Activated naive CD8-positive, alpha-beta T cell (primary cell): ENCODE data around the gene C1QTNF12.

Experiments
- H3K27ac Mint-ChIP-seq: one replicate; pipeline ENCODE4 v1.8.0; 2021; ENCODE audit warnings: mixed read lengths
- H3K27me3 Mint-ChIP-seq: one replicate; pipeline ENCODE4 v1.8.0; 2021; ENCODE audit warnings: mixed read lengths
- H3K36me3 Mint-ChIP-seq: one replicate; pipeline ENCODE4 v1.8.0; 2021; ENCODE audit warnings: mixed read lengths
- H3K4me1 Mint-ChIP-seq: one replicate; pipeline ENCODE4 v1.8.0; 2021; ENCODE audit warnings: low read depth, mixed read lengths
- H3K4me3 Mint-ChIP-seq: one replicate; pipeline ENCODE4 v1.8.0; 2021; ENCODE audit warnings: mild to moderate bottlenecking, mixed read lengths
- H3K9me3 Mint-ChIP-seq: one replicate; pipeline ENCODE4 v1.8.0; 2021; ENCODE audit warnings: low read depth, mixed read lengths

The C1QTNF12 gene

GRCh38 chr1:1273209-1273511 is 26.6 kb upstream of the C1QTNF12 start:
- H3K27me3 Mint-ChIP-seq = no peaks in the 10 kb centered on the region
- H3K36me3 Mint-ChIP-seq = peaks cover 2% of the 10 kb centered on the region

GRCh38 chr1:1272341-1273208 is 26.1 kb upstream of the C1QTNF12 start:
- Mint-ChIP-seq H3K4me1 (peaks cover 37% of the 10 kb centered on the region), H3K27ac (peak overlapping the region; percentile 81), H3K27me3 (no peaks in the 10 kb centered on the region), H3K9me3 (no peaks in the 10 kb centered on the region), H3K36me3 (peaks cover 2% of the 10 kb centered on the region), H3K4me3 (peak overlapping the region; percentile 90)

More at GRCh38 chr1:1273209-1273511, 26.6 kb upstream of the C1QTNF12 start:
- Mint-ChIP-seq H3K9me3 (no peaks in the 10 kb centered on the region), H3K4me3 (peak overlapping the region; percentile 90), H3K27ac (peak overlapping the region; percentile 81), H3K4me1 (peaks cover 37% of the 10 kb centered on the region)

- H3K27ac Mint-ChIP-seq = peak overlapping the region; percentile 86
- peak overlapping the region; percentile 85 for H3K4me3 Mint-ChIP-seq
- no peaks in the 10 kb centered on the region for H3K9me3 Mint-ChIP-seq
- H3K36me3 Mint-ChIP-seq = peaks cover 2% of the 10 kb centered on the region
- peaks cover 38% of the 10 kb centered on the region for H3K4me1 Mint-ChIP-seq
- H3K27me3 Mint-ChIP-seq = no peaks in the 10 kb centered on the region
Measured at GRCh38 chr1:1270813-1271212, 24.3 kb upstream of the C1QTNF12 start.

- H3K9me3 Mint-ChIP-seq = no peaks in the 10 kb centered on the region
- peaks cover 37% of the 10 kb centered on the region for H3K4me1 Mint-ChIP-seq
- H3K27ac Mint-ChIP-seq = no peak overlapping the region
- peaks cover 2% of the 10 kb centered on the region for H3K36me3 Mint-ChIP-seq
- H3K4me3 Mint-ChIP-seq = no peak overlapping the region
- H3K27me3 Mint-ChIP-seq = no peaks in the 10 kb centered on the region
Measured at GRCh38 chr1:1268284-1268682, 21.8 kb upstream of the C1QTNF12 start.

GRCh38 chr1:1267488-1268283 is 21.2 kb upstream of the C1QTNF12 start:
- peaks cover 36% of the 10 kb centered on the region for H3K4me1 Mint-ChIP-seq
- no peak overlapping the region for H3K27ac Mint-ChIP-seq
- H3K9me3 Mint-ChIP-seq = no peaks in the 10 kb centered on the region
- H3K36me3 Mint-ChIP-seq = peaks cover 2% of the 10 kb centered on the region
- no peak overlapping the region for H3K4me3 Mint-ChIP-seq
- H3K27me3 Mint-ChIP-seq = no peaks in the 10 kb centered on the region

GRCh38 chr1:1264868-1265272 is 18.3 kb upstream of the C1QTNF12 start:
- H3K9me3 Mint-ChIP-seq = no peaks in the 10 kb centered on the region

GRCh38 chr1:1264026-1264425 is 17.5 kb upstream of the C1QTNF12 start:
- Mint-ChIP-seq H3K4me1 (peaks cover 13% of the 10 kb centered on the region), H3K27ac (no peak overlapping the region), H3K27me3 (no peaks in the 10 kb centered on the region)

More at GRCh38 chr1:1264868-1265272, 18.3 kb upstream of the C1QTNF12 start:
- no peak overlapping the region for H3K27ac Mint-ChIP-seq
- peaks cover 17% of the 10 kb centered on the region for H3K4me1 Mint-ChIP-seq
- H3K27me3 Mint-ChIP-seq = no peaks in the 10 kb centered on the region
- H3K36me3 Mint-ChIP-seq = no peaks in the 10 kb centered on the region
- no peak overlapping the region for H3K4me3 Mint-ChIP-seq

GRCh38 chr1:1262758-1263157 is 16.2 kb upstream of the C1QTNF12 start:
- no peaks in the 10 kb centered on the region for H3K9me3 Mint-ChIP-seq
- H3K4me1 Mint-ChIP-seq = peaks cover 17% of the 10 kb centered on the region
- H3K27ac Mint-ChIP-seq = no peak overlapping the region
- no peaks in the 10 kb centered on the region for H3K36me3 Mint-ChIP-seq
- no peak overlapping the region for H3K4me3 Mint-ChIP-seq
- no peaks in the 10 kb centered on the region for H3K27me3 Mint-ChIP-seq

More at GRCh38 chr1:1264026-1264425, 17.5 kb upstream of the C1QTNF12 start:
- Mint-ChIP-seq H3K9me3 (no peaks in the 10 kb centered on the region), H3K36me3 (no peaks in the 10 kb centered on the region), H3K4me3 (no peak overlapping the region)

- Mint-ChIP-seq H3K27ac (no peak overlapping the region), H3K36me3 (no peaks in the 10 kb centered on the region), H3K4me3 (no peak overlapping the region), H3K9me3 (no peaks in the 10 kb centered on the region), H3K27me3 (no peaks in the 10 kb centered on the region), H3K4me1 (peaks cover 17% of the 10 kb centered on the region)
Measured at GRCh38 chr1:1262071-1262470, 15.5 kb upstream of the C1QTNF12 start.

GRCh38 chr1:1260843-1261560 is 14.5 kb upstream of the C1QTNF12 start:
- peak overlapping the region; percentile 41 for H3K27ac Mint-ChIP-seq
- H3K4me1 Mint-ChIP-seq = peaks cover 17% of the 10 kb centered on the region
- H3K36me3 Mint-ChIP-seq = no peaks in the 10 kb centered on the region
- H3K9me3 Mint-ChIP-seq = no peaks in the 10 kb centered on the region
- no peak overlapping the region for H3K4me3 Mint-ChIP-seq
- H3K27me3 Mint-ChIP-seq = no peaks in the 10 kb centered on the region

- H3K9me3 Mint-ChIP-seq = no peaks in the 10 kb centered on the region
- H3K36me3 Mint-ChIP-seq = no peaks in the 10 kb centered on the region
- no peak overlapping the region for H3K27ac Mint-ChIP-seq
- no peak overlapping the region for H3K4me3 Mint-ChIP-seq
- no peaks in the 10 kb centered on the region for H3K27me3 Mint-ChIP-seq
- H3K4me1 Mint-ChIP-seq = peaks cover 17% of the 10 kb centered on the region
Measured at GRCh38 chr1:1259951-1260600, 13.6 kb upstream of the C1QTNF12 start.

- no peak overlapping the region for H3K27ac Mint-ChIP-seq
- no peaks in the 10 kb centered on the region for H3K36me3 Mint-ChIP-seq
- H3K9me3 Mint-ChIP-seq = no peaks in the 10 kb centered on the region
- H3K4me1 Mint-ChIP-seq = peaks cover 15% of the 10 kb centered on the region
- no peaks in the 10 kb centered on the region for H3K27me3 Mint-ChIP-seq
- H3K4me3 Mint-ChIP-seq = no peak overlapping the region
Measured at GRCh38 chr1:1259540-1259939, 13.0 kb upstream of the C1QTNF12 start.

- Mint-ChIP-seq H3K36me3 (no peaks in the 10 kb centered on the region), H3K27ac (no peak overlapping the region), H3K4me1 (peaks cover 15% of the 10 kb centered on the region), H3K4me3 (no peak overlapping the region), H3K27me3 (no peaks in the 10 kb centered on the region), H3K9me3 (no peaks in the 10 kb centered on the region)
Measured at GRCh38 chr1:1259119-1259488, 12.6 kb upstream of the C1QTNF12 start.

- Mint-ChIP-seq H3K36me3 (no peaks in the 10 kb centered on the region), H3K27me3 (no peaks in the 10 kb centered on the region), H3K27ac (no peak overlapping the region)
Measured at GRCh38 chr1:1256956-1257871, 10.7 kb upstream of the C1QTNF12 start.

More at GRCh38 chr1:1256956-1257871, 10.7 kb upstream of the C1QTNF12 start:
- H3K4me3 Mint-ChIP-seq = no peak overlapping the region
- H3K4me1 Mint-ChIP-seq = peaks cover 16% of the 10 kb centered on the region
- no peaks in the 10 kb centered on the region for H3K9me3 Mint-ChIP-seq
